ENCODE measurements around the gene STXBP1. TPM values are rescaled to one million over a fixed set of nuclear protein-coding genes. Genes with fewer than 3 reads are reported as not detected.
A peak's percentile ranks its signal among the peaks of the same experiment; 100 is the strongest.

The STXBP1 gene
- total and polyA plus RNA-seq, 2 donors (not counting 3 experiments of a cell fraction or from before 2014, with no cell fraction given): 18.8 to 51.3 TPM

DNA sequence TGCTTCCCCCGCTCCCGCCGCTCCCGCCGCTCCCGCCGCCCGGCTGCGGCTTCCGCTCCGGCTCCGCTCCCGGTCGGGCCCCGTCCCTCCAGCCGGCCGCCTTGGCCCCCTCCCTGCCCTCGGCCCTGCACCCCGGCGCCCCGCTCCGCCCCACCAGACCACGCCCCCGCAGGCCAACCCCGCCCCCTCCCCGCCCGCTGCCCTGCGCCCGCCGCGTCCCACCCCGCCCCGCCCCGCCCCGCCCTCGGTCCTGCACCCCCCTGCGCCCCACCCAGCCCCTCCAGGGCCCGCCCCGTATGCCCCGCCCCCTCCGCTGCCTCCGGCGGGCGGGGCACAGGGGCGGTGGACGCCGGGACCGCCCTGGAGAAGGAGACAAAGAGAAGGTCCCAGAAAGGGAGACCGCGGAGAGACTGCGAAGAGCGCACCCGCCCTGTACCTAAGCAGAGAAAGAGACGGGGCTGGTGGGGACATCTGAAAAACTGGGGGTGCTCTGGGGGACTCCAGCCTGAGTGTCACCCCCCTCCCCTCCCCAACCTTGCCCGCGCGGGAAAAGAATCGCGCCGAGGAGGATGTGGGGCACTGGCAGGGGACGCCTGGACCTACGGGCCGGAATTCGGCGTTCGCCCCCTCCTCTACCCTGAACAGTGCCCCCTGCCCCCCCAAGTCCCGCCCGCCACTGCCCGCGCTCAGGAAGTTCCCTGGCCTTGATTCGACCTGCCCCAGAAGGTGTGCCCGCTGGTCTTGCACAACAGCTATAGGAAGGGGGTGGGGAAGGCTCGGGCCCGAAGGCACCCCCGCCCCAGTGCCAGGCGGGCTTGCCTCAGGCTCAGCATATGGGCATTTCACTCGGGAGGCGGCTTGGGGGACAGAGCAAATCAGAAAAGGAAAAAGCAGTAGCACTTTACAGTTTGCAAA, 42.8 kb upstream of the STXBP1 start:
- H3K9me1 ChIP-seq (replicated peaks; ENCODE audit: control insufficient read depth, extremely low read depth, insufficient read depth, low read length): no peaks in the 10 kb centered on the region
- no peaks in the 10 kb centered on the region for H3K27me3 ChIP-seq (ENCODE audit: control insufficient read depth in 2 of 2, insufficient read depth in 2 of 2, low read length in 2 of 2)
- FAIRE-seq: peak; percentile 76
- CTCF ChIA-PET: interaction anchor here (0.6 to 2.4 kb wide), 10 partner anchors 9 to 353 kb away, joined by 3 to 14 read pairs (median 4); partner anchors contain the start of gene ENG
- peak; percentile 63 for DNase-seq (ENCODE audit: low read depth, low spot score)
- H3K79me2 ChIP-seq (ENCODE audit: control insufficient read depth, insufficient read depth, low read length): peaks cover 46% of the 10 kb centered on the region
- intact Hi-C loops (cut with micrococcal nuclease) (loop anchor here (1.0 to 2.0 kb wide), 2 partner anchors 10 to 18 kb away; no protein-coding TSS in a partner anchor), dilution Hi-C loops (cut with MboI; ENCODE audit: extremely low pct_ligation_motif_present, low sequenced_read_pairs) (no loop called here)
- POLR2A ChIA-PET: interaction anchor here (0.6 to 1.6 kb wide), 5 partner anchors 9 to 48 kb away, joined by 3 to 6 read pairs (median 4); no protein-coding TSS in a partner anchor
- H3K36me3 ChIP-seq (ENCODE audit: control insufficient read depth in 2 of 2, extremely low read depth in 1 of 2, insufficient read depth in 2 of 2, low read length in 2 of 2): no peaks in the 10 kb centered on the region
- peak overlapping the region; percentile 67 for H3K4me2 ChIP-seq (ENCODE audit: insufficient read depth, low read length)
- TSS peak; percentile 83 for BruUV-seq (replicated peaks)
- H3K9me3 ChIP-seq (replicated peaks; ENCODE audit: control insufficient read depth, insufficient read depth, low read length): no peaks in the 10 kb centered on the region
- H3K4me1 ChIP-seq (ENCODE audit: control insufficient read depth, extremely low read depth, insufficient read depth, low read length): peaks cover 35% of the 10 kb centered on the region
- no peaks in the 10 kb centered on the region for H4K20me1 ChIP-seq (replicated peaks; ENCODE audit: control insufficient read depth, extremely low read depth, insufficient read depth, low read length)
- H3K4me3 ChIP-seq (replicated peaks in 1 of 3; ENCODE audit: insufficient read depth in 1 of 3, low read depth in 1 of 3, low read length in 3 of 3): peak overlapping the region; percentile 77 to 96 (median 79)
- TF ChIP-seq, protein P1, sequence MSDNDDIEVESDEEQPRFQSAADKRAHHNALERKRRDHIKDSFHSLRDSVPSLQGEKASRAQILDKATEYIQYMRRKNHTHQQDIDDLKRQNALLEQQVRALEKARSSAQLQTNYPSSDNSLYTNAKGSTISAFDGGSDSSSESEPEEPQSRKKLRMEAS (IDR thresholded peaks at IDR 0.05; ENCODE audit: insufficient read depth, insufficient read length): no peak
- TF ChIP-seq MYC (IDR thresholded peaks at IDR 0.05; ENCODE audit: low read depth, low read length) (no peak), GATA2 (IDR thresholded peaks at IDR 0.05; ENCODE audit: insufficient read depth, insufficient read length, low read depth, low read length) (no peak), FOS (IDR thresholded peaks at IDR 0.05; ENCODE audit: borderline replicate concordance, insufficient read depth, low read length) (no peak), JUN (IDR thresholded peaks at IDR 0.05; ENCODE audit: borderline replicate concordance, insufficient read depth, insufficient read length, low read depth) (no peak), POLR2AphosphoS5 (IDR thresholded peaks at IDR 0.05; ENCODE audit: insufficient read depth, low read depth, low read length) (peak; percentile 83), EZH2 (IDR thresholded peaks at IDR 0.05; ENCODE audit: borderline replicate concordance, low read depth, low read length, severe bottlenecking) (no peak), POLR2A (IDR thresholded peaks at IDR 0.05; ENCODE audit: low read depth, low read length) (peak; percentile 67)
- TF ChIP-seq, protein P2, sequence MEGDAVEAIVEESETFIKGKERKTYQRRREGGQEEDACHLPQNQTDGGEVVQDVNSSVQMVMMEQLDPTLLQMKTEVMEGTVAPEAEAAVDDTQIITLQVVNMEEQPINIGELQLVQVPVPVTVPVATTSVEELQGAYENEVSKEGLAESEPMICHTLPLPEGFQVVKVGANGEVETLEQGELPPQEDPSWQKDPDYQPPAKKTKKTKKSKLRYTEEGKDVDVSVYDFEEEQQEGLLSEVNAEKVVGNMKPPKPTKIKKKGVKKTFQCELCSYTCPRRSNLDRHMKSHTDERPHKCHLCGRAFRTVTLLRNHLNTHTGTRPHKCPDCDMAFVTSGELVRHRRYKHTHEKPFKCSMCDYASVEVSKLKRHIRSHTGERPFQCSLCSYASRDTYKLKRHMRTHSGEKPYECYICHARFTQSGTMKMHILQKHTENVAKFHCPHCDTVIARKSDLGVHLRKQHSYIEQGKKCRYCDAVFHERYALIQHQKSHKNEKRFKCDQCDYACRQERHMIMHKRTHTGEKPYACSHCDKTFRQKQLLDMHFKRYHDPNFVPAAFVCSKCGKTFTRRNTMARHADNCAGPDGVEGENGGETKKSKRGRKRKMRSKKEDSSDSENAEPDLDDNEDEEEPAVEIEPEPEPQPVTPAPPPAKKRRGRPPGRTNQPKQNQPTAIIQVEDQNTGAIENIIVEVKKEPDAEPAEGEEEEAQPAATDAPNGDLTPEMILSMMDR (IDR thresholded peaks at IDR 0.05; ENCODE audit: extremely low read depth in 1 of 2, insufficient read depth in 1 of 2, low read depth in 1 of 2, low read length in 2 of 2): no peak
- peak overlapping the region; percentile 55 for H2AFZ ChIP-seq (ENCODE audit: low read depth, low read length)
- peak overlapping the region; percentile 75 for H3K9ac ChIP-seq (replicated peaks; ENCODE audit: extremely low read depth, insufficient read depth, low read length)
- H3K27ac ChIP-seq (ENCODE audit: insufficient read depth, low read depth, low read length): peak overlapping the region; percentile 80

Measured in endothelial cell of umbilical vein (primary cell).